Measurements from ENCODE around the gene SUV39H2.

SUV39H2 gene

DNA sequence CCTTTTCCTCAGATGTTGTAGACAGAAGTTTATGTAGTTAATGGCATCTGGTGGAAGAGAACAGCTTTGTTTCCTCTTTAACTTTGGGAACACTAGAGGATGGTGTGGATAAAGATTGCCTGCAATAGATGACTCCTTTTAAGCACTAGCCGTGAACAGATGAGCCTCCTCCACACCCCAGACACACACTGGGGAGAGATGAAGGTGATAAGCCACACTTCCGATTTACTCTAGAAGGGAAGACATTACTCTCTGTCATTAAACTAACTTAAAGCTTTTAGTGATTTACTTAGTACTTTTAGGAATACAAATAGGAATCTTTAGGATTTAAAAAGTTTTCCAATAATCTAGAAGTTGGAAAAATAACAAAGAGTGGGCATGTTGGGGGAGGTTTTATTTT lies 33.7 kb upstream of the SUV39H2 start:
- Histone ChIP-seq H3K27me3 (ENCODE audit: control insufficient read depth, low read length) (no peaks in the 10 kb centered on the region), H4K20me1 (ENCODE audit: control insufficient read depth, insufficient read depth, low read depth, low read length) (peaks cover 16% of the 10 kb centered on the region; the same call in 1 of the 2 replicates)
- no peak for TF ChIP-seq CTCF (IDR thresholded peaks at IDR 0.05; ENCODE audit: low read depth, low read length, poor library complexity, severe bottlenecking)
- TF ChIP-seq EZH2phosphoT487 (IDR thresholded peaks at IDR 0.05; ENCODE audit: borderline replicate concordance, low read length): no peak

GRCh38 chr10:14852236-14852635 lies 26.4 kb upstream of the SUV39H2 start:
- Histone ChIP-seq H3K4me1 (ENCODE audit: control insufficient read depth, low read length) (no peaks in the 10 kb centered on the region), H3F3A (ENCODE audit: control insufficient read depth, insufficient read depth) (peaks cover 14% of the 10 kb centered on the region; the same call in 1 of the 2 replicates), H3K4me3 (ENCODE audit: low read length) (no peak overlapping the region), H3K36me3 (ENCODE audit: control insufficient read depth, low read length) (peaks cover 76% of the 10 kb centered on the region), H3K4me2 (ENCODE audit: low read length) (no peak overlapping the region), H3K27ac (ENCODE audit: low read depth, low read length) (no peak overlapping the region), H3K27me3 (ENCODE audit: control insufficient read depth, low read length) (no peaks in the 10 kb centered on the region), H3K79me2 (ENCODE audit: control insufficient read depth, low read length) (no peaks in the 10 kb centered on the region; the same call in 1 of the 2 replicates), H4K20me1 (ENCODE audit: control insufficient read depth, insufficient read depth, low read depth, low read length) (no peaks in the 10 kb centered on the region), H3K9me2 (replicated peaks; ENCODE audit: control insufficient read depth, low read length) (no peaks in the 10 kb centered on the region), H3K9me3 (ENCODE audit: control insufficient read depth, insufficient read depth, low read length) (no peaks in the 10 kb centered on the region)
- TF ChIP-seq EZH2phosphoT487 (IDR thresholded peaks at IDR 0.05; ENCODE audit: borderline replicate concordance, low read length) (no peak), CTCF (IDR thresholded peaks at IDR 0.05; ENCODE audit: low read depth, low read length, poor library complexity, severe bottlenecking) (no peak)

More for the DNA sequence above, 33.7 kb upstream of the SUV39H2 start:
- Histone ChIP-seq H3K4me1 (ENCODE audit: control insufficient read depth, low read length) (peaks cover 4% of the 10 kb centered on the region), H3K9me3 (ENCODE audit: control insufficient read depth, insufficient read depth, low read length) (no peaks in the 10 kb centered on the region), H3K9me2 (replicated peaks; ENCODE audit: control insufficient read depth, low read length) (no peaks in the 10 kb centered on the region), H3K27ac (ENCODE audit: low read depth, low read length) (no peak overlapping the region), H3F3A (ENCODE audit: control insufficient read depth, insufficient read depth) (peaks cover 8% of the 10 kb centered on the region; the same call in 1 of the 2 replicates), H3K4me3 (ENCODE audit: low read length) (no peak overlapping the region), H3K79me2 (ENCODE audit: control insufficient read depth, low read length) (peaks cover 61% of the 10 kb centered on the region), H3K36me3 (ENCODE audit: control insufficient read depth, low read length) (peaks cover 81% of the 10 kb centered on the region), H3K4me2 (ENCODE audit: low read length) (no peak overlapping the region)

DNA sequence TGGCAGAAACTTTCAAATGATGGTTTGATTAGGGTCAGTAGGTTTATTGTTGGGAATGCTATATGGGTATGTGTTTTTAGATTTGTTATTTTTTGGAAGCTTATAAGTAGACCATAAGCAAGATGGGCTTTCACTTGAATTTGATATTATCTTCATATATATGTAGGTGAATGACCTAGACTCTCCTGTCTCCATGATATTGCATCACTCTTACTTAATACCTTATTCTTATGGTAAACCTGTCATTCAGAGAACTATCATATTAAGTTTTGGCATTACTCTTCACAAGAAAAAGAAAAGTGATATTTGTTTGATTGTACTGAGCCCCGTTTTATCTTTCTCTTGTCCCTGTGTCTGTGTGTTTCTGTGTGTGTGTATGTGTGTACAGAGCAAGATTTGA lies 23.2 kb upstream of the SUV39H2 start:
- Histone ChIP-seq H3K4me2 (ENCODE audit: low read length) (no peak overlapping the region), H3K9me3 (ENCODE audit: control insufficient read depth, insufficient read depth, low read length) (no peaks in the 10 kb centered on the region), H3K36me3 (ENCODE audit: control insufficient read depth, low read length) (peaks cover 86% of the 10 kb centered on the region), H3K79me2 (ENCODE audit: control insufficient read depth, low read length) (no peaks in the 10 kb centered on the region), H3K4me1 (ENCODE audit: control insufficient read depth, low read length) (peaks cover 17% of the 10 kb centered on the region), H3F3A (ENCODE audit: control insufficient read depth, insufficient read depth) (peaks cover 10% of the 10 kb centered on the region; the same call in 1 of the 2 replicates), H3K4me3 (ENCODE audit: low read length) (no peak overlapping the region), H4K20me1 (ENCODE audit: control insufficient read depth, insufficient read depth, low read depth, low read length) (no peaks in the 10 kb centered on the region), H3K9me2 (replicated peaks; ENCODE audit: control insufficient read depth, low read length) (no peaks in the 10 kb centered on the region), H3K27me3 (ENCODE audit: control insufficient read depth, low read length) (no peaks in the 10 kb centered on the region), H3K27ac (ENCODE audit: low read depth, low read length) (no peak overlapping the region)
- no peak for TF ChIP-seq EZH2phosphoT487 (IDR thresholded peaks at IDR 0.05; ENCODE audit: borderline replicate concordance, low read length)
- TF ChIP-seq CTCF (IDR thresholded peaks at IDR 0.05; ENCODE audit: low read depth, low read length, poor library complexity, severe bottlenecking): no peak
